ENCODE measurements around the gene PRAME.

- no peak for TF ChIP-seq TCF7 (IDR thresholded peaks at IDR 0.05; ENCODE audit: borderline replicate concordance)
- no peak for TF ChIP-seq CTCF (IDR thresholded peaks at IDR 0.05 in 2 of 3, conservative IDR thresholded peaks at IDR 0.05 in 1 of 3; ENCODE audit: control insufficient read depth in 2 of 3, extremely low read depth in 1 of 3, insufficient read depth in 1 of 3, low read depth in 3 of 3, low read length in 3 of 3)
- TF ChIP-seq POLR2AphosphoS2 (IDR thresholded peaks at IDR 0.05; ENCODE audit: low read depth, low read length): no peak
- TF ChIP-seq HDAC6 (IDR thresholded peaks at IDR 0.05; ENCODE audit: unreplicated experiment): no peak
- TF ChIP-seq HDAC2 (IDR thresholded peaks at IDR 0.05): no peak
Measured at GRCh38 chr22:22553141-22553540, 5.9 kb downstream of the PRAME start.

Data from GM12878 (cell line).